Ovary (tissue), 9 donors: Measurements from ENCODE around the gene FKBP10. TPM values are rescaled to one million over a fixed set of nuclear protein-coding genes. Genes with fewer than 3 reads are reported as not detected.

Experiments
- DNase-seq, 5 donors: peaks; one replicate each; pipeline ENCODE4 v3.0.0-alpha.2; 2019 to 2020
- H3K27ac ChIP-seq, 2 donors: fragments of 200-600 bp; one replicate each; pipeline versions ENCODE4 v1.5.1 to v1.8.0; 2019 to 2022
- H3K27me3 ChIP-seq: fragments of 200-600 bp; one replicate; pipeline ENCODE4 v1.8.0; 2022
- H3K36me3 ChIP-seq: fragments of 200-600 bp; sonication (generic); one replicate; pipeline ENCODE4 v1.5.1; 2019
- H3K4me1 ChIP-seq: one replicate; pipeline ENCODE4 v1.8.1; 2013; ENCODE audit warnings: mild to moderate bottlenecking, moderate library complexity; ENCODE audit not compliant: insufficient read depth
- H3K4me3 ChIP-seq: fragments of 200-600 bp; sonication (generic); one replicate; pipeline ENCODE4 v1.5.1; 2017
- H3K9me3 ChIP-seq, 2 donors: fragments of 200-600 bp in 1 of 2; sonication (generic) in 1 of 2; one replicate each; pipeline versions ENCODE4 v1.5.1 to v1.8.1; 2013 to 2019; ENCODE audit warnings: mild to moderate bottlenecking in 1 of 2, moderate library complexity in 1 of 2
- EP300 ChIP-seq: sonication (generic); formaldehyde crosslinking; IDR thresholded peaks from one replicate; pipeline ENCODE4 v1.6.1; 2017; ENCODE audit warnings: antibody characterized with exemption
- POLR2A ChIP-seq: fragments of 450-650 bp; IDR thresholded peaks from one replicate; pipeline ENCODE4 v1.6.1; 2017; ENCODE audit warnings: antibody characterized with exemption, mild to moderate bottlenecking, moderate library complexity
- WGBS, 3 donors: extraction: QIAGEN DNeasy Blood & Tissue Kit in 1 of 3; methylation state at CpG; one replicate each; pipeline versions ENCODE4 v1.1.5 to v1.1.7; 2013 to 2017; 5-methylcytosine and 5-hydroxymethylcytosine counted together
- intact Hi-C, 4 donors: fragments of 100-400 bp; cut with DNase I; formaldehyde crosslinking; loops; one replicate each; pipeline versions ENCODE4 v1.11.0 to v1.15.1; 2022 to 2023
- polyA plus RNA-seq, 2 donors: library from polyadenylated mRNA; stranded (reverse); fragments of 200-250 nt in 1 of 2; fragments of 350-450 nt in 1 of 2; fragmentation: Illumina TruSeq in 1 of 2; extraction: RNeasy Lipid Tissue Mini Kit (QIAGEN cat#74804) in 1 of 2; gene quantifications; one replicate each; pipeline ENCODE4 v1.2.3, GENCODE V29; 2013 to 2014
- total RNA-seq, 7 donors: library from RNA; depleted of rRNA in 2 of 7; stranded (reverse); fragments of >200 nt in 2 of 7; fragmentation: NEBNext Ultra II Directional in 3 of 7; extraction: Animal tissue kit (Norgen Biotek cat#: 25700) in 3 of 7; gene quantifications; one replicate each; pipeline versions ENCODE4 v1.1.0 to v1.2.4, GENCODE V29; 2016 to 2023
- TF ChIP-seq, protein P1 (sequence below), 3 donors: fragments of 450-650 bp in 2 of 3; fragments of 200-600 bp in 1 of 3; IDR thresholded peaks; one replicate each; pipeline versions ENCODE4 v1.5.1 to v1.8.0; 2016 to 2022; ENCODE audit warnings: antibody characterized with exemption in 3 of 3, mild to moderate bottlenecking in 1 of 3
- donor health status: DM: no; HTN: no; CAD: no; lungs with moderate emphysema.
- donor health status: DM: no; HTN: no; CAD: no.
- donor health status: Bipolar disorder and iron deficiency.
- donor health status: DM: yes; HTN: yes; CAD: no.
- donor health status: DM: no; HTN: no; CAD: no.
- donor health status: DM: yes; HTN: yes; CAD: no.

FKBP10 gene
- total and polyA plus RNA-seq, 9 donors: 37.1 to 106 (median 80.0) TPM

DNA sequence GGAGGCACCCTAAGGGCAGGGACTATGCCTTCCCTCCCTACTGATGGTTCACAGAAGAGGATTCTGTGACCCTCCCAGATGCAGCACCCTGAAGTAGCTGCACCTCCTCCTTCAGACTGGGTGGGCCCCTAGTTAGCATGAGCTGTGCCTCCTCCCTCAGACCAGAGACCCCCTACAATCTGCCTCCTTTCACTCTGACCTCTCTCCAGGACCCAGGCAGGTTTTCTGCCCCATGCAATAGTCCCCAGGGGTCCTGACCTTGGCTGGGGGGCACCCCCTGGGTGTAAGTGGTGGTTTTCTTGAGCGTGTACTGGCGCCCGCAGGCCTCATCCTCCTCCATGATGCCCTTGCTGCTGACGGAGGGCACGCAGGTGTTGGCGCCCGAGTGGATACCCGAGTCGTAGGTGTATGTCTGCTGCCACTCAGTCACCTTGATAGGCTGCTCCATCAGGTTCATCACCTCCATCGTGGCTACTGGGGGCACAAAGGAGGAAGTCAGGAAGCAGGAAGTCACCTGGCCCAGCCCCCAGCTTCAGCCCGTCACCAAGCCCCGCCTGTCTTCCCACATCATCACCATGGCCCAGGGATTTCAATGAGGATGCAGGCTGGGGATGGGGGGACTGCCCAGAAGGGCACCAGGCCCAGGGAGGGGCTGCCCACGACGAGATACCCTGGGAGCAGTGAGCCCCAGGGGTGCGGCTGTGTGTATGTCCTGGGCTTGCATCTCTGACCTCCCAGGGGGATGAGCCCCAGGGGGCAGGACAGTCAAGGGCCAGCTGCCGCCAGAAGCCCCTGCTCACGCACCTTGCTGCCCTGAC, 41.2 kb upstream of the FKBP10 start:
- WGBS, 3 donors: 88 to 92% (median 89%) methylated on average over 13 to 17 of the region's 17 CpGs
- Histone ChIP-seq H3K36me3 (no peaks in the 10 kb centered on the region), H3K9me3 (no peaks in the 10 kb centered on the region), H3K4me3 (no peak overlapping the region), H3K27me3 (no peaks in the 10 kb centered on the region), H3K4me1 (peaks cover 4% of the 10 kb centered on the region), H3K27ac (no peak overlapping the region)
- intact Hi-C loops: no loop called here
- TF ChIP-seq, protein P1, sequence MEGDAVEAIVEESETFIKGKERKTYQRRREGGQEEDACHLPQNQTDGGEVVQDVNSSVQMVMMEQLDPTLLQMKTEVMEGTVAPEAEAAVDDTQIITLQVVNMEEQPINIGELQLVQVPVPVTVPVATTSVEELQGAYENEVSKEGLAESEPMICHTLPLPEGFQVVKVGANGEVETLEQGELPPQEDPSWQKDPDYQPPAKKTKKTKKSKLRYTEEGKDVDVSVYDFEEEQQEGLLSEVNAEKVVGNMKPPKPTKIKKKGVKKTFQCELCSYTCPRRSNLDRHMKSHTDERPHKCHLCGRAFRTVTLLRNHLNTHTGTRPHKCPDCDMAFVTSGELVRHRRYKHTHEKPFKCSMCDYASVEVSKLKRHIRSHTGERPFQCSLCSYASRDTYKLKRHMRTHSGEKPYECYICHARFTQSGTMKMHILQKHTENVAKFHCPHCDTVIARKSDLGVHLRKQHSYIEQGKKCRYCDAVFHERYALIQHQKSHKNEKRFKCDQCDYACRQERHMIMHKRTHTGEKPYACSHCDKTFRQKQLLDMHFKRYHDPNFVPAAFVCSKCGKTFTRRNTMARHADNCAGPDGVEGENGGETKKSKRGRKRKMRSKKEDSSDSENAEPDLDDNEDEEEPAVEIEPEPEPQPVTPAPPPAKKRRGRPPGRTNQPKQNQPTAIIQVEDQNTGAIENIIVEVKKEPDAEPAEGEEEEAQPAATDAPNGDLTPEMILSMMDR (IDR thresholded peaks at IDR 0.05): no peak
- TF ChIP-seq EP300: no peak
- no peak for TF ChIP-seq POLR2A
- no peak for DNase-seq

DNA sequence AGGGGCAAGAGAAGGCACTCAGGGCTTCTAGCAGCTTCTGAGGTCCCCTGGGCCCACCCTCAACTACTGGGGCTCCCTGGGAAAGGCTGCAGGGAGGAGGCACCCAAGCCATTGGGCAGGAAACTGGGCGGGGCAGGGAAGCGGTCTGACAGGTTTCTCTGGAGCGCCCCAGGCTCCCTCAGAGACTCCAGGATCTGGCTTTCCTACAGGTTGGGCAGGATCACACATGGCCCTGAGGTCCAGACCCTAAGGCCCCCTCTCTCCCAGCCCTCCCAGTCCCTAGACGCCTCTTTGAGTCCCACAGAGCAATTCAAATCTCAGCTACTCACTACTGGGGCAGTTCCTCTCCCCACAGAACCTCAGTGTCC, 40.6 kb upstream of the FKBP10 start:
- Histone ChIP-seq H3K4me1 (peaks cover 7% of the 10 kb centered on the region), H3K4me3 (no peak overlapping the region), H3K27me3 (no peaks in the 10 kb centered on the region), H3K36me3 (no peaks in the 10 kb centered on the region), H3K9me3 (no peaks in the 10 kb centered on the region), H3K27ac (no peak overlapping the region)
- TF ChIP-seq POLR2A (no peak), EP300 (no peak)
- TF ChIP-seq, protein P1 (IDR thresholded peaks at IDR 0.05): no peak
- peak in 1 of 5 donors; percentile 31 for DNase-seq
- intact Hi-C loops: no loop called here
- WGBS, 3 donors: 90 to 98% (median 96%) methylated on average over 4 of the region's 4 CpGs

DNA sequence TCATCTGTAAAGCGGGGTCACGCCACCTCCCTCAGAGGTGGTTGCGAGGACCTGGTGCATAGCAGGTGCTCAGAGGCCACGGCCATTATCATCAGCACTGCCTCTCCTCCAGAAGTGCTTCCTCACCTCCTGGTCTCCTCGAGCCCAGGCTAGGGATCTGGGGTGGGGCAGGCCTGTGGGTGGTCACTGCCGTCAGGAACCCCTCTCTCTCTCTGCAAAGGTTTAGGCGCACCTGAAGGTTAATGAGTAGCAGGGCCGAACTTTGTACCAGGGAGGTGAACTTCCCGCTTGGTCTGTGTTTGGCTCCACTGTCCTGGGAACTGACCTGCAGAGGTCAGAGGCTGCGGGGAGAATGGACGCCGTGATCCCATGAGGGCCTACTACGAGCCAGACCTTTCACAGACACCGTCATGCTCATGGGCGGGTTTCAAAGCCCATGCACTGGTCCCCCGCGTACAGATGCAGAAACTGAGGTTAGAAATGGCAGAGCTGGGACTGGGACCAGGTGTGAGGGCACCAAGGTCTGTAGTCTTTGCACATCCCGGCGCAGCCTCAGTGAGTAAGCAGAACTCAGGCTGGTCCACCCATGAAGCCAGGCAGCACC, 40.1 kb upstream of the FKBP10 start:
- Histone ChIP-seq H3K9me3 (no peaks in the 10 kb centered on the region), H3K27ac (no peak overlapping the region), H3K4me3 (no peak overlapping the region), H3K36me3 (no peaks in the 10 kb centered on the region), H3K27me3 (no peaks in the 10 kb centered on the region), H3K4me1 (peaks cover 10% of the 10 kb centered on the region)
- intact Hi-C loops: no loop called here
- WGBS, 3 donors: 80 to 92% (median 87%) methylated on average over 19 of the region's 19 CpGs
- TF ChIP-seq, protein P1 (IDR thresholded peaks at IDR 0.05): no peak
- TF ChIP-seq EP300 (no peak), POLR2A (no peak)
- DNase-seq: peak in 1 of 5 donors; percentile 25

DNA sequence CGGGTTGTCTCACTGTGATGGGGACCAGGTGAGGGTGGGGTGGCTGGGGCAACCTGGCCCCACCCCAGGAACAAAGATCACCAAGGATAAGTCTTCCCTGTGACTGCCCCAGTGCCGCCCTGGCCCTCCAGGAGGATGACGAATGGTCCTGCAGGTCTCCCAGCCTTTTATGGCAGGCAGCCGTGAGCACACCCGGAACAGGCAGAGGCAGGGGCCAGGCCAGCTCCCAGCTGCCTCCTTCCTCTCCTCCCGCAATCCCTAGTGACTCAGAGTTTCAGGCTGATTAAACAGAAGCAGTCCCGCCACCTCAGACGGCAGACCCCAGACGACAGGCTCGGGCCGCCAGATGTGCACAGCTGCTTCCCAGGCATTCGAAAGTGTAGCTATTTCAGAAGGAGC, 39.6 kb upstream of the FKBP10 start:
- H3K27ac ChIP-seq: no peak overlapping the region
- peak; percentile 70 to 77 (median 71) for DNase-seq
- 5 to 19% (median 10%) methylated on average over 12 of the region's 12 CpGs for WGBS, 3 donors

DNA sequence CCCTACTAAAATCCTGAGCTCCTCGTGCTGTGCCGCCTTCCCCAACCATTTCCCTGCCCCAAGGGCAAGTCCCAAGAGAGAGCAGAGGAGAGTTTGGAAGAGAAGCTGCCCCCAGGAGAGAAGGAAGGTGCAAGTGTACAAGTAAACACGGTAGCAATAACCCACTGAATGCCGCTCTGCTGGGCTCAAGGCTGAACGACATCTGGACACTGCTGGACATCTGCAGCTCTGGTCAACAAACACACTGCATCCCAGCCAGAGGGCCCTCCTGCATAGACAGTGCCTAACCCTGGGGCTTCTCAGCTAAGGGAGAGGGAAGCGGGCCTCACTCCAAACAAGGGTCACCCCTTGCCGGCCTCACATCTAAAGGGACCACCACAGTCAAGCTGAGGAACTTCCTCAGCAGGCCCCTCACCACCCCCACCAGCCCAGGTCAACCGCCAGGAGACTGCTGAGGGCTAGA, 39.0 kb upstream of the FKBP10 start:
- no peaks in the 10 kb centered on the region for H3K9me3 ChIP-seq
- peaks cover 15% of the 10 kb centered on the region for H3K4me1 ChIP-seq
- no peak overlapping the region for H3K4me3 ChIP-seq
- no peaks in the 10 kb centered on the region for H3K36me3 ChIP-seq
- no peaks in the 10 kb centered on the region for H3K27me3 ChIP-seq
- WGBS, 3 donors: 27 to 37% (median 34%) methylated on average over 8 of the region's 8 CpGs
- TF ChIP-seq EP300 (no peak), POLR2A (no peak)
- TF ChIP-seq, protein P1 (IDR thresholded peaks at IDR 0.05): no peak
- intact Hi-C loops: no loop called here
- no peak overlapping the region for H3K27ac ChIP-seq
- peak in 1 of 5 donors; percentile 31 for DNase-seq

More for the DNA sequence above, 39.6 kb upstream of the FKBP10 start:
- Histone ChIP-seq H3K27me3 (no peaks in the 10 kb centered on the region), H3K36me3 (no peaks in the 10 kb centered on the region), H3K4me1 (peaks cover 12% of the 10 kb centered on the region), H3K9me3 (no peaks in the 10 kb centered on the region), H3K4me3 (no peak overlapping the region)
- no peak for TF ChIP-seq POLR2A
- intact Hi-C loops: no loop called here
